SK-N-SH treated with all-trans-retinoic acid at 6 μM for 48 hours (cell line): ENCODE results near the gene JSRP1.

Source experiments
- ATAC-seq: fragments of 200-7000 bp; cut with Tn5 transposase; 3 replicates; pipeline ENCODE4 v1.9.1; 2020; ENCODE audit warnings: mild to moderate bottlenecking, moderate library complexity
- ARNTL ChIP-seq: fragments of 450-650 bp; formaldehyde crosslinking; IDR thresholded peaks from 2 replicates; pipeline ENCODE4 v1.5.0; 2020; ENCODE audit warnings: low read depth, mild to moderate bottlenecking, moderate library complexity, borderline replicate concordance
- CREB5 ChIP-seq: fragments of 250-450 bp; sonication (Bioruptor Pico); IDR thresholded peaks from 2 replicates; pipeline ENCODE4 v1.5.1; 2020; ENCODE audit warnings: low read depth, mild to moderate bottlenecking, moderate library complexity
- CSDC2 ChIP-seq: fragments of 250-450 bp; sonication (Bioruptor Pico); IDR thresholded peaks from 2 replicates; pipeline ENCODE4 v1.5.0; 2020; ENCODE audit warnings: mild to moderate bottlenecking, moderate library complexity
- CSRNP3 ChIP-seq: fragments of 250-450 bp; sonication (Bioruptor Pico); IDR thresholded peaks from 2 replicates; pipeline ENCODE4 v1.5.1; 2021; ENCODE audit warnings: mild to moderate bottlenecking, moderate library complexity
- ISL1 ChIP-seq: fragments of 250-450 bp; sonication (Bioruptor Pico); IDR thresholded peaks from 2 replicates; pipeline ENCODE4 v2.1.2; 2022; ENCODE audit warnings: mild to moderate bottlenecking, moderate library complexity
- OSR1 ChIP-seq: fragments of 250-450 bp; sonication (Bioruptor Pico); IDR thresholded peaks from 2 replicates; pipeline ENCODE4 v1.8.0; 2022; ENCODE audit warnings: moderate library complexity, mild to moderate bottlenecking, inconsistent platforms
- PATZ1 ChIP-seq: fragments of 250-450 bp; sonication (Bioruptor Pico); IDR thresholded peaks from 2 replicates; pipeline ENCODE4 v1.8.0; 2020; ENCODE audit warnings: mild to moderate bottlenecking, moderate library complexity, borderline replicate concordance
- POU6F1 ChIP-seq: fragments of 250-450 bp; sonication (Bioruptor Pico); IDR thresholded peaks from 2 replicates; pipeline ENCODE4 v1.8.0; 2021; ENCODE audit warnings: low read depth, mild to moderate bottlenecking, moderate library complexity, borderline replicate concordance
- SNAI2 ChIP-seq: fragments of 250-450 bp; sonication (Bioruptor Pico); IDR thresholded peaks from 2 replicates; pipeline ENCODE4 v1.5.0; 2020; ENCODE audit warnings: mild to moderate bottlenecking, moderate library complexity
- TCF4 ChIP-seq: fragments of 250-450 bp; sonication (Bioruptor Pico); IDR thresholded peaks from 2 replicates; pipeline ENCODE4 v1.8.0; 2021; ENCODE audit warnings: mild to moderate bottlenecking, moderate library complexity, borderline replicate concordance
- TOX ChIP-seq: fragments of 250-450 bp; sonication (Bioruptor Pico); IDR thresholded peaks from 2 replicates; pipeline ENCODE4 v1.8.0; 2021; ENCODE audit warnings: mild to moderate bottlenecking, moderate library complexity, borderline replicate concordance
- TSHZ2 ChIP-seq: fragments of 250-450 bp; sonication (Bioruptor Pico); IDR thresholded peaks from 2 replicates; pipeline ENCODE4 v1.5.0; 2020; ENCODE audit warnings: mild to moderate bottlenecking, moderate library complexity
- ZFP3 ChIP-seq: fragments of 250-450 bp; sonication (Bioruptor Pico); IDR thresholded peaks from 2 replicates; pipeline ENCODE4 v1.5.0; 2020; ENCODE audit warnings: mild to moderate bottlenecking, moderate library complexity
- ZNF565 ChIP-seq: fragments of 450-650 bp; formaldehyde crosslinking; conservative IDR thresholded peaks from 2 replicates; pipeline ENCODE4 v1.5.0; 2020; ENCODE audit warnings: low read depth, mild to moderate bottlenecking, moderate library complexity
- ZNF70 ChIP-seq: fragments of 450-650 bp; formaldehyde crosslinking; IDR thresholded peaks from 2 replicates; pipeline ENCODE4 v1.5.0; 2020; ENCODE audit warnings: mild to moderate bottlenecking, moderate library complexity
- ZNF8 ChIP-seq: fragments of 450-650 bp; formaldehyde crosslinking; IDR thresholded peaks from 2 replicates; pipeline ENCODE4 v1.5.0; 2020; ENCODE audit warnings: mild to moderate bottlenecking, moderate library complexity

The JSRP1 gene

DNA sequence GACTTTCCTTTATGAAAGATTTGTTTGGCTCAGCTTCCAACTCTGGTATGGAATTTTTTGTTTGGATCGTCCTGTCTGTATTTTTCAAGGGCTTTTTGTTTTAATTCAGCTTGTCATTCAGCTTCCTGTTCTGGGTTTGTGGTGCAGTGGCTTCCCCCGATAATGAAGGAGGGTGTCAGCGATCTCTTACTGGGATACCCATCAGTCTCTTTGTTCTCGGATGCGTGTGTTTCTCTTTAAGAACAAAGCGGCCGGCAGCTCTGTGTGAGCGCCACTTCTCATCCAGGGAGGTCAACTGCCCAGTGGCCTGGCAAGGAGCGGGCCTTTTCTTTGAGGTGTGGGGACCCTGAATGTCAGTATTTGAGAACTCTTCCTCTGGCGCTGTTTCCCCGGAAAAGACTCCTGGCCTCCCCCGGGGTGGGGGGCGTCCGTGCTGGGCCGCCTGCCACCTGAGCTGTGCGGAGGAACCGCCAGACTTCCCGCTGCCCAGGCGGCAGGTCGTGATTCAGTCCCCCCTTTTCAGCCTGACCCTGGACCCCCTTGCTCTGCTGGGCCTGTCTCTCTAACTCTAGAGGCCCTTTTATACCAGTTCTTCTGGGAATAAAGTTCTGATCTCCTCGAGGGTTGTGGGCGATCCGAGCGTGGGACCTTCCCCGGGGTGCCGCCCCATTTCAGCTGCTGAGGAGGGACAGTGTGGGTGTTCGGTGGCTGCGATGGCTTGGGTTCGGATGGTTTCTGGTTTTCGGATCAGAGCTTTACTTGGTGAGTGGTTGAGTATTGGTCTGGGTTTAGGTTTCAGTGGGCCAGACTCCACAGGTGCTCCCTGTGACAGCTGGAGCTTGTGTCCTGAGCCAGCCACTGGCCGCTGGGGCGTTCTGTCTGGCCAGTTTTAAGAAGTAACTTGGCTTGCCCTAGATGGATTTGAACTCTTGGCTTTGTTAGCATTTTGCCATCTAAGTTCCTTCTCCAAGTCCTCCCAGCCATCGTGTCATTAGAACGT lies 16.1 kb downstream of the JSRP1 start:
- ATAC-seq = peak; percentile 15
- TF ChIP-seq PATZ1 (CRISPR knock-in tag) (no peak), TSHZ2 (CRISPR knock-in tag) (no peak), CSRNP3 (CRISPR knock-in tag) (no peak), ARNTL (CRISPR knock-in tag) (no peak), CSDC2 (no peak), ZNF8 (CRISPR knock-in tag) (no peak), OSR1 (CRISPR knock-in tag) (no peak), ZNF70 (CRISPR knock-in tag) (no peak), POU6F1 (CRISPR knock-in tag) (no peak), ZFP3 (CRISPR knock-in tag) (no peak), ISL1 (CRISPR knock-in tag) (no peak), ZNF565 (CRISPR knock-in tag) (no peak), CREB5 (no peak), TCF4 (CRISPR knock-in tag) (no peak)

DNA sequence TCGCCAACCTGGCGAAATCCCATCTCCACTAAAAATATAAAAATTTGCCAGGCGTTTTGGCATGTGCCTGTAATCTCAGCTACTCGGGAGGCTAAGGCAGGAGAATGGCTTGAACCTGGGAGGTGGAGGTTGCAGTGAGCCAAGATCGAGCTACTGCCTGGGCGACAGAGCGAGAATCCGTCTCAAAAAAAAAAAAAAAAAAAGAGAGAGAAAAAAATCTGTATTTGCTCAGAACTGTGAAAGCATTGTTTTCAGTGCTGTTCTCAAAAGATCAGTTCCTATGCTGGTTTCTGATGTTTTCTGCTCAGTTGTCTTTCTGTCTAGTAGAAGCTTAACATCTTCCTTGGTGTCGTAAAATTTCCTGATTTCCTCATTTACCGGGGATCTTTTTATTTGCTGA lies 17.0 kb downstream of the JSRP1 start:
- ATAC-seq = no peak
- TF ChIP-seq CREB5 = no peak
- TF ChIP-seq ZFP3 (CRISPR knock-in tag) = no peak
- TF ChIP-seq POU6F1 (CRISPR knock-in tag) = no peak
- no peak for TF ChIP-seq ISL1 (CRISPR knock-in tag)
- no peak for TF ChIP-seq TOX (CRISPR knock-in tag)

GRCh38 chr19:2237869-2238153 lies 18.4 kb downstream of the JSRP1 start:
- TF ChIP-seq POU6F1 (CRISPR knock-in tag) = no peak
- TF ChIP-seq SNAI2 = no peak
- no peak for TF ChIP-seq ZNF70 (CRISPR knock-in tag)
- no peak for ATAC-seq
